Measurements from ENCODE around the gene XG. TPM values are rescaled to one million over a fixed set of nuclear protein-coding genes. Genes with fewer than 3 reads are reported as not detected.

Gene XG
- total and polyA plus RNA-seq, 2 donors from 2014 or later, result 0.43 to 0.50 TPM

GRCh38 chrX:2708021-2708420 is 43.8 kb upstream of the XG start:
- no peak for TF ChIP-seq CTCF (IDR thresholded peaks at IDR 0.05; ENCODE audit: borderline replicate concordance, extremely low read depth, insufficient read depth)
- no peak overlapping the region for H3K27ac ChIP-seq (ENCODE audit: low read depth in 2 of 2, low read length in 2 of 2)
- FAIRE-seq (no peak), DNase-seq (no peak)
- H3K27me3 ChIP-seq (ENCODE audit: control insufficient read depth, insufficient read depth, low read length), result no peaks in the 10 kb centered on the region
- H3K4me1 ChIP-seq (ENCODE audit: control insufficient read depth in 2 of 3, insufficient read depth in 2 of 3, low read depth in 1 of 3, low read length in 3 of 3), result peaks cover 0 to 29% (median 11%) of the 10 kb centered on the region in 3 donors
- H3K9me3 ChIP-seq (ENCODE audit: control insufficient read depth in 2 of 3, insufficient read depth in 1 of 3, low read length in 3 of 3), result no peaks in the 10 kb centered on the region
- no peak overlapping the region for H3K9ac ChIP-seq (ENCODE audit: low read length in 3 of 3)
- intact Hi-C loops (cut with DNase I), result no loop called here
- peaks cover 3 to 8% (median 6%) of the 10 kb centered on the region in 3 donors for H3K36me3 ChIP-seq (ENCODE audit: control insufficient read depth in 2 of 3, insufficient read depth in 3 of 3, low read length in 3 of 3)
- no peak overlapping the region for H3K4me3 ChIP-seq (ENCODE audit: low read length in 3 of 3)

GRCh38 chrX:2708592-2709188 is 43.1 kb upstream of the XG start:
- H3K4me3 ChIP-seq (ENCODE audit: low read length in 3 of 3), result no peak overlapping the region
- no peak for TF ChIP-seq CTCF (IDR thresholded peaks at IDR 0.05; ENCODE audit: borderline replicate concordance, extremely low read depth, insufficient read depth)
- H3K27me3 ChIP-seq (ENCODE audit: control insufficient read depth, insufficient read depth, low read length), result no peaks in the 10 kb centered on the region
- H3K27ac ChIP-seq (ENCODE audit: low read depth in 2 of 2, low read length in 2 of 2), result no peak overlapping the region
- H3K4me1 ChIP-seq (ENCODE audit: control insufficient read depth in 2 of 3, insufficient read depth in 2 of 3, low read depth in 1 of 3, low read length in 3 of 3), result peaks cover 0 to 29% (median 11%) of the 10 kb centered on the region in 3 donors
- intact Hi-C loops (cut with DNase I), result no loop called here
- peaks cover 3 to 13% (median 6%) of the 10 kb centered on the region in 3 donors for H3K36me3 ChIP-seq (ENCODE audit: control insufficient read depth in 2 of 3, insufficient read depth in 3 of 3, low read length in 3 of 3)
- FAIRE-seq, result no peak
- no peak overlapping the region for H3K9ac ChIP-seq (ENCODE audit: low read length in 3 of 3)
- no peaks in the 10 kb centered on the region for H3K9me3 ChIP-seq (ENCODE audit: control insufficient read depth in 2 of 3, insufficient read depth in 1 of 3, low read length in 3 of 3)
- no peak for DNase-seq

- H3K27me3 ChIP-seq (ENCODE audit: control insufficient read depth, insufficient read depth, low read length), result no peaks in the 10 kb centered on the region
- peaks cover 0 to 29% (median 11%) of the 10 kb centered on the region in 3 donors for H3K4me1 ChIP-seq (ENCODE audit: control insufficient read depth in 2 of 3, insufficient read depth in 2 of 3, low read depth in 1 of 3, low read length in 3 of 3)
- H3K36me3 ChIP-seq (ENCODE audit: control insufficient read depth in 2 of 3, insufficient read depth in 3 of 3, low read length in 3 of 3), result peaks cover 3 to 13% (median 6%) of the 10 kb centered on the region in 3 donors
- FAIRE-seq (no peak), DNase-seq (no peak)
- TF ChIP-seq CTCF (IDR thresholded peaks at IDR 0.05; ENCODE audit: borderline replicate concordance, extremely low read depth, insufficient read depth), result no peak
- intact Hi-C loops (cut with DNase I), result no loop called here
- H3K9me3 ChIP-seq (ENCODE audit: control insufficient read depth in 2 of 3, insufficient read depth in 1 of 3, low read length in 3 of 3), result no peaks in the 10 kb centered on the region
- no peak overlapping the region for H3K27ac ChIP-seq (ENCODE audit: low read depth in 2 of 2, low read length in 2 of 2)
- no peak overlapping the region for H3K9ac ChIP-seq (ENCODE audit: low read length in 3 of 3)
- H3K4me3 ChIP-seq (ENCODE audit: low read length in 3 of 3), result no peak overlapping the region
These were observed 42.3 kb upstream of the XG start for GRCh38 chrX:2709556-2709955.
